GM12892 (cell line): ENCODE results near the gene PHF19.

Experiments
- POLR2AphosphoS5 ChIP-seq: IDR thresholded peaks from 2 replicates; pipeline ENCODE4 v1.6.1; 2011; ENCODE audit warnings: low read depth, low read length, control low read depth
- TAF1 ChIP-seq: IDR thresholded peaks from 2 replicates; pipeline ENCODE4 v1.6.1; 2011; ENCODE audit warnings: low read depth, mild to moderate bottlenecking, control low read depth, low read length, borderline replicate concordance

DNA sequence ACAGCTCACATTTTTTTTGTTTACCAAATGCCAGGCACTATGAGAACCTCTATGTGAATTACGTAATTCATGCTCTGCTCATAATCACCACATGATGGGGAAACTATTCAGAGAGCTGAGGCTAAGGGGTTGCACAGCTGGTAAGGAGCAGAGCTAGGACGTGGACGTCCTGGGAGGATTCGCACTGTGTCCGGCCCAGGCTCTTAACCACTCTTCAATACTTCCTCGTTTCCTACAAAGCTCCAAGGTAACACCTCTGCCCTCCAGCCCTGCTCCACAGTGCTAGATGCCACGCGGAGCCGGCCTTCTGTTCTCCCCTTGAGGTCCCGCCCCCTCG, 8.7 kb downstream of the PHF19 start:
- TF ChIP-seq TAF1, result no peak
- no peak for TF ChIP-seq POLR2AphosphoS5
